Fibroblast of peridontal ligament (primary cell): ENCODE measurements around the gene RPL31.

Experiments
- DNase-seq: peaks from one replicate; pipeline ENCODE4 v3.0.0-alpha.2; 2010; ENCODE audit errors: extremely low read depth

The RPL31 gene

DNA sequence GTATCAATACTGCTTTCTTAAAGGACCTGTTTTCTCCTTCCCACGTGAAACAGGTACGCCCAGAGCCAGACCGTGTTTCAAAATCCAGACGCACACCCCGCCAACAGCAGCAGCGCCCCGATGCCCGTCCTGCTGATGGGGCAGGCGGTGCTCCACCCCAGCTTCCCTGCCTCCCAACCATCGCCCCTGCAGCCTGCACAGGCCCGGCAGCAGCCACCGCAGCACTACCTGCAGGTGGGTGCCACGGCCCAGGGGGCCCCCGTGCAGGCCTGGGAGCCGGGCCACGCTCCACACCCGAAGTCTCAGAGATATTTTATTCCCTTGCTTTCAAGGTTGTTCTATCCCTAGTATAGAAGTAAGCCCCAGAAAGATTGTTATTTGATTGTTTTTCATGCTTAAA, 8.8 kb upstream of the RPL31 start:
- no peak for DNase-seq

DNA sequence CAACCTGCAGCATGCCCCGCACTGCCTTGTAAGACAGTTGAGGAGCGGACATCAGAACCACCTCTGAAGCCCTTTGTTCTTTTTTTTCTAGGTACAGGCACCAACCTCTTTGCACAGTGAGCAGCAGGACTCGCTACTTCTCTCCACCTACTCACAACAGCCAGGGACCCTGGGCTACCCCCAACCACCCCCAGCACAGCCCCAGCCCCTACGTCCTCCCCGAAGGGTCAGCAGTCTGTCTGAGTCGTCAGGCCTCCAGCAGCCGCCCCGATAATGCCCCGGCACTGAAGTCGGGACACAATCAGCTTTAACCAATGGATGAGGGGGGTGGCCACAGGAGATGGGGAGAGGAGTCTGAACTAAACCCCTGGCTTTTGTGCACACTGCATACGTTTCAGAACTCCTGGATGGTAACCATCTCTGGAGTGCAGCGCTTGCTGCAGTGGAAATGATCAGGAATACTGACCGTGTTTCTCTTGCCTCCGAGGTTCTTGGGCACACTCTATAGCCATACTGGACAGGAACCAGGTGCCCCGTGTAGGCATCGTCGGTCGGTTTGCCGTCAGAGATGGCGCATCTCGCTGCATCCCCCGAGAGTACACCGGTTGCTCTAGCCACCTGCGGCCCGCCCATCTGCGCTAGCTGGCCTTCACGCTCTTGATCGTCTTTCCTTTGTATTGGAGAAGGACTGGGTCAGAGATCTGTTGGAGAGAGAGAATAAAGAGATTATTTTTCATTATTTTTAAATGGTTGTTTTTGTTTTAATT, 6.6 kb upstream of the RPL31 start:
- no peak for DNase-seq

DNA sequence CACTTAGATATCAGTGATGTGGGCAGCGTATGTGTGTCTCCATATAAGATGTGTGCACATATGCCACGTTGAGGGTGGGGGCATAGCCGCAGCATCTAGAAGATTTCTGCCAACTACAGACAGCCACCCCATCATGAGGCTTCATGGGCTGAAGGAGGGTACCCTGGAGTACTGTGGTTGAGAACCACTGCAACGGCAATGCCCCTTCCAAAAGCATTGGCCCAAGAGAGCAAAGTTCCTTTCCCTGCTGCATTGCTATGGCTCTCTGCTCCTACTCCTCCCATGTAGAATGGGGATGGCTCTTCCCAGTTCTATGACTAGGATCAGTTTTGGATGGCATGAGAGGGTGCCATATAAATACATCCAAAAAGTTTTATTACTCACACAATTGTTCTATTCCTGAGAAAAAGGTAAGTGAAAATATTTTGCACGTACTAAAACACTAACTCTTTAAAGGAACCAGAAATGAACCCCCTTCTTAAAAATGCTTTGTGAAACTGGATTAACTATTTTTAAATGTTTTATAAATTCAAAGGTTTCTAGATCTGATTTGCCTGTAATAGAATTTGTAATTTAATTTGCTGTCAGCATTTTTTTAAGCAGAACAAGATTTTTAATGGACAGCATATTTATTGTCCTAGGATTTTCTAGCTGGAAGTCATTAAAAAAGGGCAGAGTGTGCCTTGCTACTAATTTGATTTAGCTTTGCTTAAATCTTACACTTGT, 4.4 kb upstream of the RPL31 start:
- DNase-seq: no peak

DNA sequence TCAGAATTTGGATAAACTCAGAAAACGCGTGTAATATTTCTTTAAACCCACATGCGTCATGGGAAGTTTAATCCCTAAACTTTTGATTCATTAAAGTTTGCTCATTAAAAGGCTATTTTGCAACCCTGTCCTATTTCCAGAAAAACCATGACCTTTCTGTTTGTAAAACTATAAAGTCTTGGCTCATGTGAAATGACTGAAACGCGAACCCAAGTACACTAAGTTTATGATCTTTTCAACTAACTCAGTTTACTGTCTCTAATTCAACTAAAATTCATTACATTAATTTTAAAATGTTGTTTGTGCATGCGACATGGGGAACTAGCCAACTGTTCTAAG, 3.9 kb upstream of the RPL31 start:
- DNase-seq: no peak

DNA sequence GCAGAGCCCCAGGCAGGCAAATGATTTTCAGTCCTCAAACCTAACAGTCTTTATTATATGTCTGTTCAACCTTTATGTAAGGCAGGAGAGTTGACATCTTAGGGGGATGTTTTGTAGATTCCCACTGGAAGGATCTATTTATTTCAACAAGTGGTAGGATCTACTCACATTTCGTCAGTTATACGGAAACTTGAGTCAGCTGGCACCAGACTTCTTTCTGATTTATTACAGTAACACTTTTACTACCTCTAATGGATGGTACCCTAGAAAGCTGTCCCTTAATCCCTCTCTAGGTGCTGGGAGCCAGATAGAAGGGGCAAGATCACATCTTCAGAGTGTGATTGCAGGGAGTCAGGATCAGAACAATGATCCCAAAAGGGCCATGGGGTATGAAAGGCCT, 2.1 kb upstream of the RPL31 start:
- DNase-seq: no peak

DNA sequence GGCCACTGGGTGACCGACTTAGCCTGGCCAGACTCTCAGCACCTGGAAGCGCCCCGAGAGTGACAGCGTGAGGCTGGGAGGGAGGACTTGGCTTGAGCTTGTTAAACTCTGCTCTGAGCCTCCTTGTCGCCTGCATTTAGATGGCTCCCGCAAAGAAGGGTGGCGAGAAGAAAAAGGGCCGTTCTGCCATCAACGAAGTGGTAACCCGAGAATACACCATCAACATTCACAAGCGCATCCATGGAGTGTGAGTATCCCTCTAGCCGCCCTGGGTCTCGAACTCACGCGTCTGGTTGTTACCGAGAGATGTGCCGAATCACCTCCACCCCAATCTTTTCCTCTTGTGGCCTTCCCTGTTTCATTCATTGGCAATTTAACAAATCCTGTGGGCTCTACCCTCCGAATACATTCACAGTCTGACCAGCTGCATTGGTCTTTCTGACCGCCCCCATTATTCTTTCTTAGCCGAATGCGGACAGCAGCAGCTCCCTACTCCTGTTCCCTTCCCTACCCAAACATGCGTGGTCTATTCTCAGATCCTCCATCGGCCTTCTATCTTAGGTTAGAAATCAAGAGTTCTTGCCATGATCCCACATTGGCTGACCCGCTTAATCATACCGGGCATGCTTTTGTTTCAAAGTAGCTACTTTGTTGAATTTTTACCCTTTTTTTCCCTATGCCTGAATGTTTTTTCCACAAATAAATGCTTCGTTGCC, 631 bp downstream of the RPL31 start:
- peak; percentile 29 for DNase-seq

DNA sequence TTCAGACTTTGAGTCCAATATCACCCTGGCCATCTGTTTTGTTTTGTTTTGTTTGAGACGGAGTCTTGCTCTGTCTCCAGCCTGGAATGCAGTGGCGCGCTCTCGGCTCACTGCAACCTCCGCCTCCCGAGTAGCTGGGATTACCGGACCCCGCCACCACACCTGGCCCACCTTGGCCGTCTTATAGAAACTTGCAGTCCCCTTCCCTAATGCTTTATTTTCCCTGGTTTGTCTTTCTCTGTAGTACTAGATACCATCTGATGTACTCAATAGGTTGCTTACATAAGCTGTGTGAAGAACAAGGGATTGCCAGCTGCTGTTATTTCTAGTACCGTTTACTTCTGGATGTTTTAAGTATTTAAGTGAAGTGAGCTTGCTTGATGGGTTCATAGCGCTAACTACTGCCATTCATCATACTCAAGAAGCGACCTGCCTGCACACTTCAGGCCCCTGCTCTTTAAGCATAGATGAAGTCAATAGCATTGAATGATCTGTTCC, 1.2 kb downstream of the RPL31 start:
- DNase-seq: peak; percentile 18

DNA sequence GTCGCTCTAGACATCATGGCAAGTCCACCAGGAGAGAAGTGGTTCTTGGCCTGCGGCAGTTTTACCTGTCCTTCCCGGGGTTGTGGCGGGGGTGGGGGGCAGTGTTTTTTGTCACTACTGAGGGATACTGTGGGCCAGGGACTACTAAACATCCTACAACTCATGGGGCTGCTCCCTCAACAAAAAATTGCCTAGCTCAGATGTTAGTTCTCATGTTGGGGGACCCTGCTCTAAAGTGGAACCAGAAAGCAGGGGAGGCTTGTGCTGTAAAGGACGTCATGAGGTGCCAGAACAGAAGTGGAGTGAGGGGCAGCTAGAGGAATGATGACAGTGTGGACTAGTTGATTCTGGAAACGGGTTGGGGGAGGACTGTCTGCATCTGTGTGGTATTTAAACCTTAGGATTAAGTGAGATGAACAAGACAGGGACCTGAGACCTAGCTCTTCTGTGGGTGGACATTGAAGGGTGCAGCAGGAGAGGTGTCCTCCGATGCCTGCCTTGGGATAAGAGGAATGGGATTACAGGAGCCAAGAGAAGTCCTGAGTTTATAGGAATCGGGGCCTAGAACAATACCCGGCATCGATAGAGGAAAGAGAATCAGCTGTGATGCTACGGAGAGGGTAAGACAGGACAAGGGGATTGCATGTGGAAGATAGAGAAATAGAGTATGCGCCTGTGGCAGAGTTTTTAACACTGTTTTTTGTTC, 2.7 kb downstream of the RPL31 start:
- no peak for DNase-seq

DNA sequence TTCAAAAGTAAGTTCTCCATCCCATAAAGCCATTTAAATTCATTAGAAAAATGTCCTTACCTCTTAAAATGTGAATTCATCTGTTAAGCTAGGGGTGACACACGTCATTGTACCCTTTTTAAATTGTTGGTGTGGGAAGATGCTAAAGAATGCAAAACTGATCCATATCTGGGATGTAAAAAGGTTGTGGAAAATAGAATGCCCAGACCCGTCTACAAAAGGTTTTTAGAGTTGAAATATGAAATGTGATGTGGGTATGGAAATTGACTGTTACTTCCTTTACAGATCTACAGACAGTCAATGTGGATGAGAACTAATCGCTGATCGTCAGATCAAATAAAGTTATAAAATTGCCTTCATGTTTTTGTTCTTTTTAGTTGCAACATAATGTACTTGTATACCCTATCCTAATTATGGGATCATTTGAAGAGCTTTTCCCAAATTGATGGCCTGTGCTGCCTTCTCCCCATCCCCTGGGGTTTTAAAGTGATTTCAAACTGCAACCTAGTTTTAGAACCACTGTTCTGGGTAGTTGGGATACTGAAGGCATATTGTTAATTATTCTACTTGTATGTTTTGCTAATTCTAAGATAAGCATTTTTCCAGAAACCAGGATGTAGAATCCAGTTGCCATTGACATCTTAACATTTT, 4.1 kb downstream of the RPL31 start:
- no peak for DNase-seq

DNA sequence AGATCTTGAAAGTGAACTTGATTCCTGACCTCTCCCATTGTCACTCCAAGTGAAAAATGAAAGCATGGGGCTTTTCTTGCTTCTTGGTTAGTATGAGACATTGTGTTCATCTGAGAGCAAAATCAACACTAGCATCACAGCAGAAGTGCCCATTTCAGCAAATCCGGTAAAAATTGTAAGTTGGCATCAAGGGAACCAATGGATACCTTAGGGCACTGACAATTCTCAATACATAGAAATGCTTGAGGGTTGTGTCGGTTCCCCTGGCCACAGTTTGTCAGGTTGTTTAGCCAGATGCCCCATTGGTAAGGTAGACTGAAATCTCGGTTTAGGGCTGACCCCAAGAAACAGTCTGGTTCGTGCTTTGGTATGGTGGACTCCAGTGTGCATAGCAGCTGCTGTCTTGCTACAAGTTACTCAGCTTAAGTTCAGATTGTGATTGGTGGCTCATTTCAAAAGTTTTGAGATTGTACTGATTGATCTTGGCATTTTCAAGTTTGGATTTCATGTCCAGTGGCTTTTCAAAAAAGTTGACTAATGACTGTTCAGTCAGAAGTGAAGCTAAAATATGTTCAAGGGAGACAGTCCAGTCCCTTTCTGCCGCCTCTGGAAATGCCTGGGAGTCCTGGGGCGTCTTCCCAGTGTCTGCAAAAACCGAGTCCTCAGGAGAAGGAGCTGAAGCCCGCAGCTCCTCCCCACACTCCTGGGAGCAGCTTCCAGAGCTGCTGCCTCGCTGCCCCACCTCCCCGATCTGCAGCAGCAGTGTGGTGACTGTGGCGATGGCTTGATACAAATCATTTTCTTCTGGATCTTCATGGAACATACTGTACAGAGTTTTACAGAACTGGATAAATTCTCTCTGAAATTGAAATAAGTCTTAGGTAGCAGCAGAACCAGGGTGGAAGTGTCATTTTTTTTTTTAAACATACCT, 5.6 kb downstream of the RPL31 start:
- DNase-seq: peak; percentile 12

DNA sequence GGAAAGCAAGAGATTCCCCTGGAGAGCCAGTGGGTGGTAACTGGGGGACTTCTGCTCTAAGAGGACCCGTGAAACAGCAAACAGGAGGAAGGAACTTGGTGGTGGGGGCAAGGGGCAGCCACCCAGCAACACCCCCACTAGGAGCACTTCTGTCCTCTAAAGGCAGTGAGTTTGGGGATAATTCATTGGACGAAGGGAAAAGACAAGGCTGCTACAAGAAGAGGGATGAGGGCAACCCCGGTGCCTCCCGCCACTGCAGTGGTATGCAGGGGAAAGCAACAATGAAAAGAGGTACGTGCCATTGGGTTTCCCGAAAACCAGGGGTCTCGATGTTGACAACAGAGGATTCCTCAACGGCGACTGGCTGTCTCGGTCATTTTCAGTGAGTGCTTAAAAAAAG, 9.1 kb downstream of the RPL31 start:
- no peak for DNase-seq

DNA sequence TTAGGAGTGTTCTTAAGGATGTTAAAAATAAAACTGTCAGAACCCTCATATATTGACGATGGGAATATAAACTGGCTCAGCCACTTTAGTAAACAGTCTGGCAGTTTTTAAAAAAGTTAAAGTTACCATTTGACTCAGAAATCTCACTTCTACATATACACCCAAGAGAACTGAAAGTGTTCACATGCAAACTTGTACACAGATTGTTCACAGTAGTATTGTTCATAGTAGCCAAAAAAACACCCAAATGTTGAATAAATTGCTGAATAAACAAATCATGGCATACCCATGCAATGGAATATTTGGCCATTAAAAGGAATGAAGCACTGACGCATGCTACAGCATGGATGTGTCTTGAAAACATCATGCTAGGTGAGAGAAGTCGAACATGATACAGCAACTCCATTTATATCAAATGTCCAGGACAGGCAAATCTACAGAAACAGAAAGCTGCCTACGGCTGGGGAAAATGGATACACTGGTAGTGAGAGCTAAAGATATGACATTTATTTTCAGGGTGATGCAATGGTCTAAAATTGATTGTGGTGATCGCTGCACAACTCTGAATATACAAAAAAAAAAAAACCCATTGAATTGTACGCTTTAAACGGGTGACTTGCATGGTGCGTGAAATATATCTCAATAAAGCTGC, 10.1 kb downstream of the RPL31 start:
- peak; percentile 39 for DNase-seq

DNA sequence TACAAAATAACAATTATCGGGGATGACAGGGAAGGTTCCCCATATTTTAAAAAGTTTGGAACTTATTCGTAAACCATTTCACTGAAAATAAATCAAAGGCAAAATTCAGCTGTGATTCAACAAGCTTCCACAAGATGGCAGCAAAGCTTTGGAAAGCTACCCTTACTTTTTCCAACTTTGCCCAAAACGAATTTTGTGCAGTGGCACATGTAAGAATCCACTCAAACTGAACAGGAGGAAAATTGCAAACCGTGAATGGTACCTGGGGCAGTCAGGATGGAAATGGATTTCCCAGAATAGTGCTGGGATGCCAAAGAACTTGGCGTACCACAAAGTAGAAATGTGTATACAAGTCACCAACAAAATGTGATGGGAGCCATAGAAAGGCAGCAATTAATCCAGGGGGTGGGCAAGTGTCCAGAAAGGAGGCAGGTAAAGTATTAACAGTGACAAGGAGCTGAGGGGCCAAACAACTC, 10.7 kb downstream of the RPL31 start:
- peak; percentile 78 for DNase-seq

DNA sequence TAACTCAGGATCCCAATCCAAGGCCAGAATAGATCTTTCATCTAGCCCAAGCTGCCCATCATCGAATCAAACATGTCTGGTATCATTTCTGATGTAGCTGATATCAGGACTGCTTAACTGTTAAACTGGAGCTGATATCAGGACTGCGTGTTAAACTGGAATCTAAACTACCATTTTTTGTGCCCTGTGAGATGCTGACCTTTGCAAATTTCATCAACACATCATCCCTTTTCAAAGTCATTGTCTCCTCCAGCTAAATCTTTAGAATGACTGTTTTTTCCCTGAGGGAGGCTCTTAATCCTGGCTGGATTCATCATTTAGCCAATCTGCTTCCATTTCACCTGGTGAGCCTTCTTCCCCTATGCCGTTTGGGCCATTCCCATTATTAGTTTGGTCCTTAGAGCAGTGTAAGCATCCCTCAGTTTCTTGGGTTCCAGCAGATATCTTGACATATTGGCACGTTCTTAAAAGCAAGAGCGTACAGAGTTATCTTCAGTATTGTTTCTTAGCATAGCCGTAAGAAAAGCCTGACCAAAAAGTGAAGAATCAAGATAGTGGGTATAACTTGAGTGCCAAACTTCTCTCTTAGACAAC, 12.3 kb downstream of the RPL31 start:
- no peak for DNase-seq

DNA sequence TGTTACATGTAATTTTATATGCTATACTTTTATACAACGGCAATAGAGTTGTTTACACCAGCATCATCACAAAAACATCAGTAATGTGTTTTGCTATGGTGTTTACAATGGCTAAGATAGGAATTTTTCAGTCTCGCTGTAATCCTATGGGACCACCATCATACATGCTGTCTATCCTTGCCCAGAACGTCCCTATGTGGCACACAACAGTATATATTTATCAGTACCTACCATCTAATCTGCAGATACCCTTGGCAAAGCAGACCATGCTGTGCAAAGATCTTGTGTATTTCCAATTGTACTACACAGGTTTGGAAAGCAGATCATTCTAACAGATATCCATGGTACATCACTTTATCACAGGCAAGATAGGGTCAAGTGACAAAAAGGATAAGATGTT, 15.3 kb downstream of the RPL31 start:
- no peak for DNase-seq

DNA sequence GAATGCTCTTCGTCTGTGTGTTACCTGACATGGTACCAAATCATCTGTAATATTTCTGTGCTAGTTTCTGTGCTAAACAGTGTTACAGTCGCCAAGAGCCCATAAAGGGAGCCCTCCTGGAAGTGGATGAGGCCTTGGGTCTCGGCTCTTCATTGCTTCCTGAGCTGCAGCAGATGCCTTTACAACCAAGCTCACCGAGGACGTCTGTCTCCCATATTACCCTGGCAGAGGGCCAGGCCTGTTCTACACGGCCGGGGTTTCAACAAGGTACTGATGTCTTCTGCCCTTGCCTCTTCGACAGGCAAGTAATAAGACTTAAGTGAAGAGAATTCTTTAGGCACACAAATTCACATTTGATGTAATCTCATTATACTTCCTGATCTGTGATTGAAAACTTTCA, 16.8 kb downstream of the RPL31 start:
- DNase-seq: no peak

DNA sequence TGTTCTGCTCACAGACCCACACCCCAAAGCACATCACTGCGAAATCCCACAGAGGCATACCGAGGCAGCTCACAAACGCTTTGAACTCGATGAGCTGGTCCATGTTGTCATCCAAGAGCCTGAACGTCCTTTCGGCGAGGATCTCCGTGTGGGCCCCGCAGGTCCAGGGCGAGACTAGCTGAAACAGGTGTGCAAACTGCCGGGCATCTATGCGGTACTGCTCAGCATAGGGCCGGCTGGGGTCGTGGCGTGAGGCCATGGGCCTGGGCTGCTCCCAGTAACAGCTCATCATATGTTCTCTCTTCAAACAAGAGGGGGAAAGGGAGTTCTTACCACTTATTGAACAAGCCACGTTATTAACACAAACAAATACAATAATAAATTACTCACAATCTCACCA, 20.1 kb downstream of the RPL31 start:
- no peak for DNase-seq

DNA sequence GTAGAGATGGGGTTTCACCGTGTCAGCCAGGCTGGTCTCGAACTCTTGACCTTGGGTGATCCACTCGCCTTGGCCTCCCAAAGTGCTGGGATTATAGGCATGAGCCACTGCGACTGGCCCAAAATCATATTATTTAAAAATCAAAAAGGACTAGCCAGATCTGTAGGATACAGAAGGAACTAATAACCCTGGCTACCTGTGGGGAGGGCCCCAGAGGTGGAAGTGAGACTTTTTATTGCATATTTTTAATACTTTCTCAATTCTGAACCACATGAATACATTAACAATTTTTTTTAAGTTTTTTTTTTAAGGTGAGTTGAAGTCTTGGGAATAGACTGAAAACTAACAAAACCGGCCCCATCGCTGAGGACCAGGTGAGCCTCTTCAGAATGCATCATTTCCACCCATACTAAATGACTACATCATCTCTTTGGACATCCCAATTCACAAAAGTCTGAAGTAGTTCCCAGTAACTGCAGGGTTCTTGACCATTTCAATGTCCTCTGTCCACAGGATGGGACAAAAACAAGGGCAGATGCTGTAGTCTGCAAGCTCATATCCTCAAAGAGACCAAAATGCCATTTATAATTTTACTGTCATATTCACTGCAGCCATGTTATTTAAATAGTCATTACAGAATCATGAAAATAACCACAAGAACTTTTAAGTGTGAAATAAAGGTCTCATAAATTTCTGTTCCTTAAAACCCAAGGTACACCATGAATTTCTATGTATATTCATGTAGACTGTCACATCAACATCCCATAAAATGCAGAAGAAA, 21.4 kb downstream of the RPL31 start:
- DNase-seq: no peak

DNA sequence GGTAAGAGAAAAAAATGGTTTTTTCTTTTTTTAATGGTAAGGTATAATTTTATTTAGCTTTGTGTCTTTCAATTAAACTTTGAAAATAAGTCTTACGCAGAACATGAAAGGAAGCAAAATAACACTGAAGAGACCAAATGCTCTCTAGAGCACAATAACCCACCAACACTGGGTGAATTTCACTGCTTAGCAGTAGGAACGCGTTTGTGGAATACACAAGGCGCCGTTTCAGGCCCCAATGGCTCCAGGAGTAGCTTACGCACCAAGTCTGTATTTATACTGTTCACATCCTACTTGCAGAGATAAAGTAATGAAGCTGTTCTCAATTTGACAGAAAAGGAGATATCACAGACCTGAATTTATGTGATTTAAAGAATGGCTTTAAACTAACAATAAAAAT, 23.5 kb downstream of the RPL31 start:
- DNase-seq: no peak
